Activated naive CD8-positive, alpha-beta T cell treated with anti-CD3 and anti-CD28 coated beads, Interleukin-2, amount 50 U/mL, for 24 hours (primary cell): Measurements from ENCODE around the gene SLAIN1.
"Not testable (repeated sequence)": the region's sequence is repeated elsewhere in the genome, so short reads cannot be mapped to it uniquely, and the experiment has no call there.

ENCODE experiments used
- ATAC-seq: fragments of 150-1000 bp; cut with Tn5 transposase; one replicate; pipeline ENCODE4 v1.10.0; 2021
- DNase-seq: peaks from one replicate; pipeline ENCODE4 v3.0.0; 2021
- H3K27ac Mint-ChIP-seq: one replicate; pipeline ENCODE4 v1.8.0; 2021; ENCODE audit warnings: mild to moderate bottlenecking, mixed read lengths
- H3K27me3 Mint-ChIP-seq: one replicate; pipeline ENCODE4 v1.8.0; 2021; ENCODE audit warnings: mixed read lengths
- H3K36me3 Mint-ChIP-seq: one replicate; pipeline ENCODE4 v1.8.0; 2021; ENCODE audit warnings: low read depth, mixed read lengths
- H3K4me1 Mint-ChIP-seq: one replicate; pipeline ENCODE4 v1.8.0; 2021; ENCODE audit warnings: mixed read lengths
- H3K4me3 Mint-ChIP-seq: one replicate; pipeline ENCODE4 v1.8.0; 2021; ENCODE audit warnings: mild to moderate bottlenecking, moderate library complexity, mixed read lengths
- H3K9me3 Mint-ChIP-seq: one replicate; pipeline ENCODE4 v1.8.0; 2021; ENCODE audit warnings: mixed read lengths

Gene SLAIN1

DNA sequence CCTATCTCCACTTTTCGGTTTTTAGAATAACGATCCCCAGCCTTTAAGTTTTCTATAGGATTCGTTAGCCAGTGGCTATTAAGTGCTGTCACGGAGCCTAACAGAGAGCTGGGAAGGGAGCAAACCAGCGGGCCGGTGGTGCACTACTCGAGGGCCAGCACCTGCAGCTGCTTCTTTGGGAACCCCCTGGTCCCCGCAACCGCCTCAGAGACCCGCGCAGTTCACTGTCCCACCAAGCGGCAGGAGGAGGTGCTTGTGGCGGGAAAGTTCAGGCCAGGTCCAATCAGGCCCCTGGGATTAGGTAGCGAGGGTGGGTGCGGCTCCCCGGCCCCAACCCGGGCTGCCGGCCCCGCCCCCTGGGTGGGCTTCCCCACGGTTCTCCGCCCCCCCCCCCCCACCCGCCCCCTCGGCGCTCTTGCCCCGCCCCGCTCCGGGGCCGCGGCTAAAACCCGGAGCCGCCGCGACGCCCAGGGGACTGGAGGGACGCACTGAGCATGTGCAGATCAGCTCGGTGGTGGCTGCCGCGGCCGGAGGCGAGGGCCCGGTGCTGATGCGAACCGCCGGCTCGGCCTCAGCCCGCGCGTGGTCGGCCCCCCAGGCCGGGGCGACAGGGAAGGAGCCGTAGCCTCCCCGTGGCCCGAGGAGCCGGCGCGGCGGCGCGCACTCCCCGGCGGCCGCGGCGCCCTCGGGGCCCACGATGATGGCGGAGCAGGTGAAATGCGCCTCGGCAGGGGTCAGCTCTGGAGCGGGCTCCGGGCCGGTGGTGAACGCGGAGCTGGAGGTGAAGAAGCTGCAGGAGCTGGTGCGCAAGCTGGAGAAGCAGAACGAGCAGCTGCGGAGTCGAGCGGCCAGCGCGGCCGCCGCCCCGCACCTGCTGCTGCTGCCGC lies at the start of gene SLAIN1:
Gene SLAIN1 (plus strand): TSS at position 471 of the 887 bp plus-strand sequence. CDS start 227 bp downstream, at position 698.
- peak; percentile 88 for ATAC-seq
- DNase-seq: peak; percentile 79
- Mint-ChIP-seq H3K36me3 (peaks cover 6% of the 10 kb centered on the region), H3K4me3 (peak within 1 kb of the TSS; percentile 95), H3K9me3 (no peaks in the 10 kb centered on the region), H3K27ac (peak within 1 kb of the TSS; percentile 85), H3K4me1 (peaks cover 40% of the 10 kb centered on the region), H3K27me3 (peaks cover 2% of the 10 kb centered on the region)

DNA sequence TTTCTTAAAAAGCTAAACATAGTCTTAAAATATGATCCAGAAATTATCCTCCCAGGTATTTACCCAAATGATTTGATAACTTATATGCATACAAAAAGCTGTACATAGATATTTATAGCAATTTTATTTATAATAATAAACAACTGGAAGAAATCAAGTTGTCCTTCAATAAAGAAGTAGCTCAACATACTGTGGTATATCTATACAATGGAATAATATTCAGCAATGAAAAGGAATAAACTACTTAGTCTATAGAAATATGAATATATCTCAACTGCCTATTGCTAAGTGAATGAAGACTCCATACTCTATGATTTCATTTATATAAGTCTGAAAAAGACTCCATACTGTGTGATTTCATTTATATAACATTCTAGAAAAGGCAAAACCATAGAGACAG lies 47.1 kb upstream of the SLAIN1 start:
- Mint-ChIP-seq H3K27ac (no peak overlapping the region), H3K9me3 (peaks cover 8% of the 10 kb centered on the region), H3K36me3 (no peaks in the 10 kb centered on the region), H3K27me3 (no peaks in the 10 kb centered on the region), H3K4me1 (no peaks in the 10 kb centered on the region), H3K4me3 (no peak overlapping the region)
- no peak for ATAC-seq
- no peak for DNase-seq

DNA sequence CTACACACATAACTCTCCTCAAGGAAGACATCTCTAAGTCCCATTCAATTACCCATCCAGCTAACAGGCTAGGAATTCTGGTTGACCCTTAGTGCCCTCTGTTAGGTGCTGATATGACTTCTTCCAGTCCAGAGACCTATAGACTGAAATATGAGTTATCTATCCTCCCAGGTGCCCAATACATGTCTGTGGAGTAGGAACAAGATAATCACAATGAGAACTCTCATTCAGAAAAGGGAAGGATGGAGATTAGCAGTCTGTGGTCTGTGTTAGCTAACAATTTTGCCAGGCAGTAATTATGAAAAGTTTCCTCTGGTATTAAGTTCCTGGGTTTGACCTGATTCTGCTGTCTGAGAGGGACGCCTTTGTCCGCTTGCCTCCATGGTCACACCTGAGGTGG lies 44.2 kb upstream of the SLAIN1 start:
- Mint-ChIP-seq H3K9me3 (peaks cover 8% of the 10 kb centered on the region), H3K27me3 (no peaks in the 10 kb centered on the region), H3K27ac (no peak overlapping the region), H3K4me3 (no peak overlapping the region), H3K36me3 (no peaks in the 10 kb centered on the region), H3K4me1 (no peaks in the 10 kb centered on the region)
- DNase-seq: no peak
- no peak for ATAC-seq

DNA sequence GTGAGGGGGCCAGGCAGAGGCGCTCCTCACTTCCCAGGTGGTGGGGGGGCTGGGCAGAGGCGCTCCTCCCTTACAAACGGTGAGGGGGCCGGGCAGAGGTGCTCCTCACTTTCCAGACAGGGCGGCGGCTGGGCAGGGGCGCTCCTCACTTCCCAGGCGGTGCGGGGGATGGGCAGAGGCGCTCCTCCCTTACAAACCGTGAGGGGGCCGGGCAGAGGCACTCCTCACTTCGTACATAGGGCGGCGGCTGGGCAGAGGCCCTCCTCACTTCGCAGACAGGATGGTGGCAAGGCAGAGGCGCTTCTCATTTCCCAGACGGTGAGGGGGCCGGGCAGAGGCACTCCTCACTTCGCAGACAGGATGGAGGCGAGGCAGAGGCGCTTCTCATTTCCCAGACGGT lies 37.5 kb upstream of the SLAIN1 start:
- H3K36me3 Mint-ChIP-seq, H3K9me3 Mint-ChIP-seq, H3K27me3 Mint-ChIP-seq, H3K27ac Mint-ChIP-seq, H3K4me1 Mint-ChIP-seq, DNase-seq, H3K4me3 Mint-ChIP-seq, ATAC-seq: not testable (repeated sequence)

DNA sequence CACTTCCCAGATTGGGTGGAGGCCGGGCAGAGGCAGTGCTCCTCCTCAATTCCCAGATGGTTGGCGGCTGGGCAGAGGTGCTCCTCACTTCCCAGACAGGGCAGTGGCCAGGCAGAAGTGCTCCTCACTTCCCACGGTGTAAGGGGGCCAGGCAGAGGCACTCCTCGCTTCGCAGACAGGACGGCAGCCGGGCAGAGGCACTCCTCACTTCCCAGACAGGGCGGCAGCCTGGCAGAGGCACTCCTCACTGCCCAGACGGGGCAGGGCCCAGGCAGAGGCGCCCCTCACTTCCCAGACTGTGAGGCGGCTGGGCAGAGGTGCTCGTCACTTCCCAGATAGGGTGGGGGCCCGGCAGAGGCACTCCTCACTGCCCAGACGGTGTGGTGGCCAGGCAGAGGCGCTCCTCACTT lies 36.6 kb upstream of the SLAIN1 start:
- no peaks in the 10 kb centered on the region for H3K27me3 Mint-ChIP-seq
- DNase-seq (no peak), ATAC-seq (no peak)
- no peaks in the 10 kb centered on the region for H3K9me3 Mint-ChIP-seq
- H3K36me3 Mint-ChIP-seq: no peaks in the 10 kb centered on the region
- no peaks in the 10 kb centered on the region for H3K4me1 Mint-ChIP-seq
- no peak overlapping the region for H3K4me3 Mint-ChIP-seq
- no peak overlapping the region for H3K27ac Mint-ChIP-seq

DNA sequence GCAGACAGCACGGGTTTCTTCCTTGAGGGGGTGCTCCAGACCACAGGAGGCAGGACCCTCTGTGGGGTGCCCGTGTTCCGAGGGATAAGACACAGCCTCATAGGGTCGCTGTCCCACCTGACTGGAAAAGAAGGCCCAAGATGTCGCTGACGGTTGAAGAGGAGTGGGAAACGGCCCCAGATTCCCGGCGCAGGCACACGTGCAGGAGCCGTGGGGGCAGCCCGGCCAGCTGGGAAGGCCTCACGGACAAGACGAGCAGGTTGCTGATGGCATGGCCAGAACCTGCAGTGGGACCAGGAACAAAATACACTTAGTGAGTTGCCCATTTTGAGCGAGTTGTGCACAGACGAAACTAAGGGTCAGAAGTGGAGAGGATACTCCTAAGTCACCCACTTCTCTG lies 35.2 kb upstream of the SLAIN1 start:
- H3K36me3 Mint-ChIP-seq, DNase-seq, H3K27me3 Mint-ChIP-seq, H3K4me3 Mint-ChIP-seq, ATAC-seq, H3K9me3 Mint-ChIP-seq, H3K4me1 Mint-ChIP-seq, H3K27ac Mint-ChIP-seq: not testable (repeated sequence)

DNA sequence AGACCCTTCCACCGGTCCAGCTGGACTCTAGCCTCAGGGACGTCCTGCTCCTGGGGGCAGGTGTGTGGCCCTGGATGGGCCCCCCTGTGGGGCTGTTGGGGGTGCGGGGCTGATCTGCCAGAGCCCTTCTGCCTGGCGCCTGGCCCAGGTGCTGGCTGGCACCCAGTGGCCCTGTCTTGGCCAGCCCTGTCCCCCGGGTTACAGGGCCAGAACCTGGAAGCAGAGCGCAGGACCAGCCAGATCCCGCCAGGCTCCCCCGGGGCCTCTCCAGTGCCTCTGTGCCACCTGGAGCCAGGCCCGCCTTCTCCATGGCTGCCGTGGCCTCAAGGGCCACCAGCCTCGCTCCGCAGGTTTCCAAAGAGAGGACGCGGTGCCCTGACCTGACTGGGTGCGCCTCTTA lies 34.7 kb upstream of the SLAIN1 start:
- H3K9me3 Mint-ChIP-seq, ATAC-seq, H3K4me3 Mint-ChIP-seq, H3K27me3 Mint-ChIP-seq, H3K27ac Mint-ChIP-seq, H3K36me3 Mint-ChIP-seq, DNase-seq, H3K4me1 Mint-ChIP-seq: not testable (repeated sequence)

DNA sequence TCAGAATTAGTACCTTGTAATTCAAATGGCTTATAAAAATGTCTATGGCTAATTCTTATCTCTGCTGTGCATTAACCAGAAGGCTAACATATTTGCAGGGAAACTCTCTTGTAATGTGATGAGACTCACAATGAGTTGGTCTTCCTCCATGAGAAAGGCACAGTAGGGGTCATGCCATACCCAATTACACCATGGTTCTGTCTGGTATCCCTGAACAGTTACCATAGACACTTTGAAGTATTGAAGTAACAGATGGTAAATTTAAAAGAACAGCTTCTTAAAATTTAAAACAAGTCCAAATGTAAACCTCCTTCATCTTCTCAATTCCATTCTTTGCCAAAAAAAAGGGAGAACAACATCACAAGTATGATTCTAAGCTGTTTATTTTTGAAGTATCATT lies 22.6 kb upstream of the SLAIN1 start:
- no peaks in the 10 kb centered on the region for H3K4me1 Mint-ChIP-seq
- no peaks in the 10 kb centered on the region for H3K9me3 Mint-ChIP-seq
- ATAC-seq (no peak), DNase-seq (no peak)
- no peak overlapping the region for H3K4me3 Mint-ChIP-seq
- peaks cover 56% of the 10 kb centered on the region for H3K27me3 Mint-ChIP-seq
- no peaks in the 10 kb centered on the region for H3K36me3 Mint-ChIP-seq
- H3K27ac Mint-ChIP-seq: no peak overlapping the region

DNA sequence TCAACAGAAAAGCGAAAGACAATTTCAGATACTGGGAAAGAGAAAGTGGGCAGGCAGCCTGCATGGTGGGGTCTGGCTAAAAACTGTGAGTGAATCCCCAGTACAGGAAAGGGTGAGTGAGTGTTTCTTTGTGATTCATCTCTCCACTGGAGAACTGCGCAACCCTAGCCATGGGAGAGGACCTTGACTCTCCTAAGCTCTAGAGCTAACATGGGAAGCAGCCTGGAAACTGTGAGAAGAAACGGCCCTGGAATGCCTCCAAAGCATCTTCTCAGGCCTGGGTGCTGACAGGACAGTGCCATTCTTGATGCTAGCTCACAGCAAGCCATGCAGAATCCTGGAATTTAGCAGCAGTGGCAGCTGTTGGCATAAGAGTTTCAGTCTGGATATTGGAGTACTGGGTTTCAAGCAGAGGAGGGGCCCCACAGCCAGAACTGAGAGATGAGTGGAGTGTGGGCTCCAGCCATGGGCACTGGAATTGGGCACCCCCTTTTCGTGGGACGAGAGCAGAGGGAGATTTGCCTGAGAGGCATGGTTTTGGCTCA lies 18.7 kb upstream of the SLAIN1 start:
- Mint-ChIP-seq H3K27ac (no peak overlapping the region), H3K4me1 (no peaks in the 10 kb centered on the region), H3K36me3 (no peaks in the 10 kb centered on the region), H3K4me3 (no peak overlapping the region), H3K9me3 (no peaks in the 10 kb centered on the region), H3K27me3 (peaks cover 32% of the 10 kb centered on the region)
- DNase-seq: no peak
- no peak for ATAC-seq

DNA sequence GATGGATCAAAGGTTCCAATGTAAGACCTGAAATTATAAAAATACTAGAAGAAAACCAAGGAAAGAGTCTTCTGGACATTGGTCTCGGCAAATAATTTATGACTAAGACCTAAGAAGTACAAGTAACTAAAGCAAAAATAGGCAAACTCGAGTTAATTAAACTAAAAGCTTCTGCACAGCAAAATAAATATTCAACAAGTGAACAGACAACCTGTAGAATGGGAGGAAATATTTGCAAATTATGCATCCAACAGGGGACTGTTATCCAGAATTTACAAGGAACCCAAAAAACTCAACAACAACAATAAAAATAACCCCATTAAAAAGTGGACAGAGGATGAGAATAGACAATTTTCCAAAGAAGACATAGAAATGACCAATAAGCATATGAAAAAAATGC lies 9.7 kb upstream of the SLAIN1 start:
- H3K36me3 Mint-ChIP-seq: no peaks in the 10 kb centered on the region
- DNase-seq (no peak), ATAC-seq (no peak)
- peaks cover 10% of the 10 kb centered on the region for H3K9me3 Mint-ChIP-seq
- H3K4me3 Mint-ChIP-seq: no peak overlapping the region
- H3K4me1 Mint-ChIP-seq: no peaks in the 10 kb centered on the region
- H3K27me3 Mint-ChIP-seq: no peaks in the 10 kb centered on the region
- H3K27ac Mint-ChIP-seq: no peak overlapping the region

DNA sequence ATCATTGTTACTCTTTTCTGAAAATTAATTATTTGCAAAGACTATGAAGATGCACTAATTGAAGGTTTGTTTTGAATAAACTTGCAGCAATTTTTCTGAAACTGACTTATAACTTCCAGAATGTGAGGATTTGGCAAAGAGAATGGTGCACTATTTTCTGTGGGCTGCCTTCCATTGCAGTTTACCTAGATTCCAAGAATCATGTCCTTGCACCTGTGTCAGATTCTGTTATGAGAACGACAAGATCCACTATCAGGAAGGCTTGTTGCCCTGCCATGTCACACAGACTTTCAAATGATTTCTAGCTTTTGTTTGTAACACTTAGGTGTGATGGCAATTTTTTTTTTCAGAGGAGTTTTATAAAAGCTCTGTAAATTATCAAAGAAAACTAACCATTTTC lies 5.6 kb upstream of the SLAIN1 start:
- peaks cover 14% of the 10 kb centered on the region for H3K4me1 Mint-ChIP-seq
- peaks cover 3% of the 10 kb centered on the region for H3K9me3 Mint-ChIP-seq
- no peak for DNase-seq
- no peak overlapping the region for H3K4me3 Mint-ChIP-seq
- no peak for ATAC-seq
- H3K36me3 Mint-ChIP-seq: no peaks in the 10 kb centered on the region
- H3K27me3 Mint-ChIP-seq: peaks cover 2% of the 10 kb centered on the region
- H3K27ac Mint-ChIP-seq: no peak overlapping the region

DNA sequence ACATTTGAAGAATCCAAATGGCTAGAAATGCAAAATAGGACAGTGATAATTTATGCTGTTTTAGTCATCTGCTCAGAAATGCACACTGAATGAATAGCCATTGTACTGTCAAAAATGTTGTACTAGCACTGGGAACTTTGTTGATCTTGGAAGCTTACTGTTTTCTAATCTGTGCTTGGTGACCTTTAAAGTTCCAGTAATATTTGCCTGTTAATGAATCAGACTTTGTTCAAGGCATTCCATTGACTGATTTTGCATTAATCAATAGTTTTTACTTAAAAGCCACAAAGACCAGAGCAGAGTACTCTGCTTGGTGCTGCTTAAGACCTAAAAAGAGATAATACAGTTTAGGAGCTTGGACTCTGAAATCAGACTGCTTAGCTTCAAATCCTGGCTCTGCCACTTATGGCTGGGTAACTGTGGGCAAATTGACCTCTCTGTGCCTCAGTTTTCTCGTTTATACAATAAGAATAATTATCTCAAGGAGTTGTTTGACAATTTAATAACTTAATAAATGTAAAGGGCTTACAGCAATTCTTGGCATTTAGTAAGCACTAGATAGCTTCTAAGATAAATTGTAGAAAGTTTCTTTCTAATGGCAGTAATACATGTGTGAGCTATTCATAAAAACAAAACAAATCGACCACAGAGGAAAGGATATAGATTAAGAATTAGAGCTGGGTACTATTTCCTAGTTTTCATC lies 4.6 kb upstream of the SLAIN1 start:
- Mint-ChIP-seq H3K4me1 (peaks cover 18% of the 10 kb centered on the region), H3K4me3 (no peak overlapping the region), H3K9me3 (no peaks in the 10 kb centered on the region), H3K36me3 (no peaks in the 10 kb centered on the region), H3K27me3 (peaks cover 2% of the 10 kb centered on the region), H3K27ac (no peak overlapping the region)
- ATAC-seq: no peak
- DNase-seq: no peak

DNA sequence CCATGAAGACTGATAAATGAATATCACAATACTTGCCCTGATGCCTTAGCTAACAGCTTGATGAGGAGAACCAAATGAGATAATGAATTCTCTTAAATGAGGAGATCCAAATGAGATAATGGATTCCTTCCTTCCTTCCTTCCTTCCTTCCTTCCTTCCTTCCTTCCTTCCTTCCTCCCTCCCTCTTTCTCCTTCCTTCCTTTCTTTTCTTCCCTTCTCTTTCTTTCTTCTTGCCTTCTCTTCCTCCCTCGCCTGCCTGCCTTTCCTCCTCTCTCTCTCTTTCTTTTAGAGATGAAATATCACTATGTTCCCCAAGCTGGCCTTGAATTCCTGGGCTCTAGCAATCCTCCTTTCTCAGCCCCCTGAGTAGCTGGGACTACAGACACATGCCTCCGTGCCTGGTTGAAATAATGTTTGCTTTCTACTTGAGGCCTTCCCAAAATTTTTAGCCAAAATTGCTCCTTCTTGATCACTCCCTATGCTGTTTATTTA lies 4.0 kb upstream of the SLAIN1 start:
- ATAC-seq (no peak), DNase-seq (no peak)
- H3K27ac Mint-ChIP-seq: no peak overlapping the region
- H3K4me1 Mint-ChIP-seq: peaks cover 18% of the 10 kb centered on the region
- peaks cover 2% of the 10 kb centered on the region for H3K27me3 Mint-ChIP-seq
- H3K9me3 Mint-ChIP-seq: no peaks in the 10 kb centered on the region
- no peak overlapping the region for H3K4me3 Mint-ChIP-seq
- H3K36me3 Mint-ChIP-seq: no peaks in the 10 kb centered on the region

DNA sequence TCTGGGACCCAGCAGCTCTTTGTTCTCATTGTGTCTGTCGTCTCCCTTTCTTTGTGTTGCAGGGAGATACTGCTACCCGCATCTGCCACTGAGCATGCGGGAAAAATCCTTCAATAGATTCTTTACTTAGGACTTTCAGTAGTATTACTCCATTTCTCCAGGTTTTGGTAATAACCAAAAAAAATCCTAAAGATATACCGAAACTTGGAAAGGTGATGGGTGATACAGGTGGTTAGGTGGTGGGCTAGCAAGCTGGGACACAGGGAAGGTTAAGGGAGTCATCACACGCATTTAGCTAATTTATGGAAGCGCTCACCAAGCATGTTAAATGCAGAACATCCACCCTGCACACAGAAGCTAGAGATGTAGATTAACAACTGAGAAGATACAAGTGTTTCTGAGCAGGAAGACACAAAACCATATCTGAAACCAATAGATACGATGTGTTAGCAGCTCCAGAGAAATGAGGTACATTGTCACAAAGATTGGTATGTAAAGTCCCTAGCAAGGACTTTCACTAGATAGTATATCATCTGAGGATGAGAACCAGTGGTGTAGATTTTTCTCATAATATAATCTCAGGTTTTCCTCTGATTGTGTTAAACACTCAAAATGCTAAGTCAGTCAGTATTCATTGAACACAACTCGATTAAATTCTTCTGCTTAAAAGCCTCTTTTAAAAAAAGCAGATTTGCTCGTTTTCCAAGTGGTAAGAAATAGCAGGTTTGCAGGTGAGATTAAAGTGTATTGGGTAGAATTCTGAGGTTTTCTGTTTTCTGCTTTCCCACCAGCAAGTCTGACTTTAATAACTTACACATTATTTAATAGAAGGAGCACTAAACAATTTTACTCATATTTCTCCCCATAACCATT lies 1.2 kb upstream of the SLAIN1 start:
- DNase-seq (no peak), ATAC-seq (no peak)
- Mint-ChIP-seq H3K27ac (no peak overlapping the region), H3K36me3 (peaks cover 3% of the 10 kb centered on the region), H3K27me3 (peaks cover 2% of the 10 kb centered on the region), H3K4me3 (peak overlapping the region; percentile 43), H3K4me1 (peaks cover 37% of the 10 kb centered on the region), H3K9me3 (no peaks in the 10 kb centered on the region)
